HT-29 (cell line): ENCODE measurements around the gene CCL3. TPM values are rescaled to one million over a fixed set of nuclear protein-coding genes. Genes with fewer than 3 reads are reported as not detected.
"Not testable (repeated sequence)": the region's sequence is repeated elsewhere in the genome, so short reads cannot be mapped to it uniquely, and the experiment has no call there.

Experiments
- DNase-seq: peaks from one replicate; pipeline ENCODE4 v3.0.0-alpha.2; 2015; ENCODE audit warnings: low spot score
- total RNA-seq: library from RNA; depleted of rRNA; stranded (reverse); fragments of >200 nt; shearing (Covaris generic); gene quantifications from 2 replicates; pipeline ENCODE4 v1.2.3, GENCODE V29; 2014

The CCL3 gene
- total RNA-seq, 1 experiment from 2014 or later, result not detected

- DNase-seq, result not testable (repeated sequence)
Measured at GRCh38 chr17:36115649-36115977, 25.7 kb upstream of the CCL3 start.

GRCh38 chr17:36114971-36115648, 25.2 kb upstream of the CCL3 start:
- not testable (repeated sequence) for DNase-seq

- DNase-seq, result not testable (repeated sequence)
Measured at GRCh38 chr17:36113131-36113530, 23.2 kb upstream of the CCL3 start.

- no peak for DNase-seq
Measured at GRCh38 chr17:36112572-36112971, 22.6 kb upstream of the CCL3 start.

- no peak for DNase-seq
Measured at GRCh38 chr17:36111068-36111490, 21.1 kb upstream of the CCL3 start.

GRCh38 chr17:36108265-36108664, 18.3 kb upstream of the CCL3 start:
- not testable (repeated sequence) for DNase-seq

GRCh38 chr17:36107660-36108059, 17.7 kb upstream of the CCL3 start:
- DNase-seq, result no peak

GRCh38 chr17:36106493-36106835, 16.5 kb upstream of the CCL3 start:
- no peak for DNase-seq

- DNase-seq, result no peak
Measured at GRCh38 chr17:36105781-36106492, 16.0 kb upstream of the CCL3 start.

GRCh38 chr17:36104701-36105181, 14.8 kb upstream of the CCL3 start:
- no peak for DNase-seq

- not testable (repeated sequence) for DNase-seq
Measured at GRCh38 chr17:36104246-36104645, 14.3 kb upstream of the CCL3 start.

- DNase-seq, result not testable (repeated sequence)
Measured at GRCh38 chr17:36103401-36103975, 13.5 kb upstream of the CCL3 start, which contains the start of gene CCL4. TSS of gene CCL4 (plus strand) at chr17:36103827. CDS start at chr17:36103906, 79 bp downstream.

GRCh38 chr17:36099004-36099403, 9.1 kb upstream of the CCL3 start:
- DNase-seq, result not testable (repeated sequence)

GRCh38 chr17:36095992-36096391, 6.0 kb upstream of the CCL3 start:
- no peak for DNase-seq

GRCh38 chr17:36094746-36095145, 4.8 kb upstream of the CCL3 start:
- no peak for DNase-seq

- DNase-seq, result no peak
Measured at GRCh38 chr17:36094232-36094631, 4.3 kb upstream of the CCL3 start.

GRCh38 chr17:36092715-36093114, 2.8 kb upstream of the CCL3 start:
- not testable (repeated sequence) for DNase-seq

GRCh38 chr17:36092230-36092629, 2.3 kb upstream of the CCL3 start:
- no peak for DNase-seq

- DNase-seq, result no peak
Measured at GRCh38 chr17:36089339-36089865, 541 bp downstream of the CCL3 start.

GRCh38 chr17:36088670-36089338, 1.1 kb downstream of the CCL3 start:
- no peak for DNase-seq

GRCh38 chr17:36087897-36088572, 1.9 kb downstream of the CCL3 start:
- DNase-seq, result not testable (repeated sequence)
